Fibroblast of lung (primary cell): ENCODE results near the gene CCDC14. TPM values are rescaled to one million over a fixed set of nuclear protein-coding genes. Genes with fewer than 3 reads are reported as not detected.
A peak's percentile ranks its signal among the peaks of the same experiment; 100 is the strongest.

Experiments
- DNase-seq, 2 donors: peaks; one replicate each; pipeline versions ENCODE4 v3.0.0 to v3.0.0-alpha.2; 2010; ENCODE audit warnings: low read depth in 2 of 2
- H2AFZ ChIP-seq: 2 replicates; pipeline ENCODE4 v1.5.1; 2012; ENCODE audit warnings: low read length, control low read depth, inconsistent platforms
- H3K27ac ChIP-seq: 2 replicates; pipeline ENCODE4 v1.5.1; 2011; ENCODE audit warnings: low read length, control low read depth; ENCODE audit not compliant: insufficient read depth
- H3K27me3 ChIP-seq: 2 replicates; pipeline ENCODE4 v1.5.1; 2011; ENCODE audit warnings: mild to moderate bottlenecking, low read length; ENCODE audit not compliant: control insufficient read depth, insufficient read depth
- H3K36me3 ChIP-seq: 2 replicates; pipeline ENCODE4 v1.5.1; 2011; ENCODE audit warnings: low read length; ENCODE audit not compliant: control insufficient read depth, insufficient read depth
- H3K4me1 ChIP-seq: 2 replicates; pipeline ENCODE4 v1.5.1; 2011; ENCODE audit warnings: low read length; ENCODE audit not compliant: control insufficient read depth, insufficient read depth; ENCODE audit errors: extremely low read depth
- H3K4me2 ChIP-seq: 2 replicates; pipeline ENCODE4 v1.5.1; 2011; ENCODE audit warnings: low read length, control low read depth; ENCODE audit not compliant: insufficient read depth; ENCODE audit errors: extremely low read depth
- H3K4me3 ChIP-seq, 4 experiments: fragments of 200-600 bp in 1 of 4; sonication (generic) in 1 of 4; replicated peaks in 1 of 4; 2 replicates each; pipeline ENCODE4 v1.5.1; 2011 to 2016; ENCODE audit warnings: low read length in 4 of 4, low read depth in 3 of 4, mild to moderate bottlenecking in 3 of 4, control low read depth in 2 of 4, inconsistent platforms in 1 of 4, mixed read lengths in 1 of 4; ENCODE audit not compliant: insufficient read depth in 1 of 4; ENCODE audit errors: control extremely low read depth in 1 of 4
- H3K79me2 ChIP-seq: 2 replicates; pipeline ENCODE4 v1.5.1; 2012; ENCODE audit warnings: mild to moderate bottlenecking, low read length, inconsistent platforms; ENCODE audit not compliant: control insufficient read depth, insufficient read depth
- H3K9ac ChIP-seq: 2 replicates; pipeline ENCODE4 v1.5.1; 2011; ENCODE audit warnings: mild to moderate bottlenecking, low read length, control low read depth; ENCODE audit not compliant: insufficient read depth
- H3K9me3 ChIP-seq: 2 replicates; pipeline ENCODE4 v1.5.1; 2012; ENCODE audit warnings: low read depth, low read length; ENCODE audit not compliant: control insufficient read depth, insufficient read depth
- H4K20me1 ChIP-seq: 2 replicates; pipeline ENCODE4 v1.5.1; 2011; ENCODE audit warnings: low read length; ENCODE audit not compliant: control insufficient read depth, insufficient read depth; ENCODE audit errors: extremely low read depth
- CTCF ChIP-seq, 2 donors: IDR thresholded peaks in 1 of 2; conservative IDR thresholded peaks in 1 of 2; 1 replicate in 1 of 2; 2 replicates in 1 of 2; pipeline ENCODE4 v1.5.1; 2011 to 2012; ENCODE audit warnings: low read length in 2 of 2, control low read depth in 1 of 2, inconsistent platforms in 1 of 2, low read depth in 1 of 2, mild to moderate bottlenecking in 1 of 2
- EZH2 ChIP-seq: IDR thresholded peaks from 2 replicates; pipeline ENCODE4 v1.5.1; 2012; ENCODE audit warnings: low read length, control low read depth, mild to moderate bottlenecking; ENCODE audit errors: missing control alignments
- polyA plus RNA-seq, 2 donors: library from polyadenylated mRNA; depleted of rRNA in 1 of 2; stranded (reverse) in 1 of 2; unstranded in 1 of 2; fragments of >200 nt; gene quantifications; 2 replicates each; pipeline ENCODE4 v1.2.1, GENCODE V29; 2011 to 2012; ENCODE audit warnings: missing spikeins in 1 of 2
- total RNA-seq: library from RNA; depleted of rRNA; stranded (reverse); fragments of >200 nt; gene quantifications from 2 replicates; pipeline ENCODE4 v1.2.1, GENCODE V29; 2014

Gene CCDC14
- total and polyA plus RNA-seq, 2 donors (not counting 1 experiment from before 2014, with no cell fraction given) = 35.2 to 94.8 TPM

- Histone ChIP-seq H3K9me3 (no peaks in the 10 kb centered on the region), H3K36me3 (peaks cover 8% of the 10 kb centered on the region), H4K20me1 (no peaks in the 10 kb centered on the region), H3K27me3 (no peaks in the 10 kb centered on the region), H3K4me3 (no peak overlapping the region), H2AFZ (no peak overlapping the region), H3K27ac (no peak overlapping the region), H3K9ac (no peak overlapping the region), H3K79me2 (no peaks in the 10 kb centered on the region), H3K4me1 (peaks cover 2% of the 10 kb centered on the region), H3K4me2 (no peak overlapping the region)
- peak in 1 of 2 donors; percentile 16 for DNase-seq
- TF ChIP-seq CTCF (conservative IDR thresholded peaks at IDR 0.05 in 1 of 2, IDR thresholded peaks at IDR 0.05 in 1 of 2; ENCODE audit: low read depth in 1 of 2, low read length in 2 of 2) = no peak
- no peak for TF ChIP-seq EZH2
Measured at GRCh38 chr3:123951522-123952447, 9.2 kb downstream of the CCDC14 start.

GRCh38 chr3:123949641-123950040, 11.4 kb downstream of the CCDC14 start:
- TF ChIP-seq CTCF (conservative IDR thresholded peaks at IDR 0.05 in 1 of 2, IDR thresholded peaks at IDR 0.05 in 1 of 2; ENCODE audit: low read depth in 1 of 2, low read length in 2 of 2) (no peak), EZH2 (no peak)
- Histone ChIP-seq H2AFZ (no peak overlapping the region), H3K9me3 (no peaks in the 10 kb centered on the region), H3K4me2 (no peak overlapping the region), H3K36me3 (peaks cover 10% of the 10 kb centered on the region), H3K9ac (no peak overlapping the region), H3K4me3 (no peak overlapping the region), H3K4me1 (peaks cover 2% of the 10 kb centered on the region), H3K27me3 (no peaks in the 10 kb centered on the region), H3K27ac (no peak overlapping the region), H3K79me2 (no peaks in the 10 kb centered on the region), H4K20me1 (no peaks in the 10 kb centered on the region)
- DNase-seq = peak; percentile 8 to 80

GRCh38 chr3:123948449-123948848, 12.6 kb downstream of the CCDC14 start:
- no peak overlapping the region for H3K9ac ChIP-seq
- no peak overlapping the region for H3K27ac ChIP-seq
- H3K4me2 ChIP-seq = no peak overlapping the region
- DNase-seq = no peak
- H3K4me1 ChIP-seq = peaks cover 2% of the 10 kb centered on the region
- peaks cover 9% of the 10 kb centered on the region for H3K36me3 ChIP-seq
- TF ChIP-seq EZH2 (no peak), CTCF (conservative IDR thresholded peaks at IDR 0.05 in 1 of 2, IDR thresholded peaks at IDR 0.05 in 1 of 2; ENCODE audit: low read depth in 1 of 2, low read length in 2 of 2) (no peak)
- H3K79me2 ChIP-seq = no peaks in the 10 kb centered on the region
- no peak overlapping the region for H2AFZ ChIP-seq
- no peaks in the 10 kb centered on the region for H4K20me1 ChIP-seq
- H3K4me3 ChIP-seq = no peak overlapping the region
- H3K27me3 ChIP-seq = no peaks in the 10 kb centered on the region
- H3K9me3 ChIP-seq = no peaks in the 10 kb centered on the region
